Loucy (cell line): Measurements from ENCODE around the gene NPAS1.

ENCODE experiments used
- H2AFZ ChIP-seq: fragments of 200-600 bp; sonication (generic); 2 replicates; pipeline ENCODE4 v1.6.0; 2016; ENCODE audit warnings: antibody characterized with exemption, mild to moderate bottlenecking, low read length, moderate library complexity
- H3F3A ChIP-seq: fragments of 200-600 bp; 2 replicates; pipeline ENCODE4 v1.6.0; 2016; ENCODE audit warnings: antibody characterized with exemption, low read depth, mild to moderate bottlenecking
- H3K27me3 ChIP-seq: fragments of 200-600 bp; sonication (generic); 2 replicates; pipeline ENCODE4 v1.6.1; 2014; ENCODE audit warnings: low read length, mild to moderate bottlenecking; ENCODE audit not compliant: insufficient read depth, poor library complexity, severe bottlenecking
- H3K36me3 ChIP-seq: fragments of 200-600 bp; sonication (generic); 2 replicates; pipeline ENCODE4 v1.6.1; 2016; ENCODE audit warnings: low read length; ENCODE audit not compliant: insufficient read depth
- H3K4me1 ChIP-seq: fragments of 200-600 bp; sonication (generic); 2 replicates; pipeline ENCODE4 v1.5.1; 2014; ENCODE audit warnings: low read length, mild to moderate bottlenecking; ENCODE audit not compliant: insufficient read depth, poor library complexity, severe bottlenecking
- H3K4me2 ChIP-seq: fragments of 200-600 bp; sonication (generic); 2 replicates; pipeline ENCODE4 v1.6.0; 2014; ENCODE audit warnings: antibody characterized with exemption, low read length, low read depth, mild to moderate bottlenecking; ENCODE audit not compliant: poor library complexity, severe bottlenecking
- H3K4me3 ChIP-seq: fragments of 200-600 bp; sonication (generic); 2 replicates; pipeline ENCODE4 v1.5.1; 2014; ENCODE audit warnings: low read length, mild to moderate bottlenecking, mixed read lengths; ENCODE audit not compliant: poor library complexity, severe bottlenecking
- H3K79me2 ChIP-seq: fragments of 200-600 bp; sonication (generic); 2 replicates; pipeline ENCODE4 v1.6.1; 2014; ENCODE audit warnings: low read length; ENCODE audit not compliant: insufficient read depth
- H3K9ac ChIP-seq: fragments of 200-600 bp; sonication (generic); 2 replicates; pipeline ENCODE4 v1.6.0; 2014; ENCODE audit warnings: mild to moderate bottlenecking, low read depth, low read length, moderate library complexity; ENCODE audit not compliant: poor library complexity, severe bottlenecking
- H3K9me2 ChIP-seq: fragments of 200-600 bp; sonication (generic); replicated peaks from 2 replicates; pipeline ENCODE4 v1.6.1; 2016; ENCODE audit warnings: low read depth, low read length, mixed read lengths
- H3K9me3 ChIP-seq: fragments of 200-600 bp; sonication (generic); 2 replicates; pipeline ENCODE4 v1.6.1; 2014; ENCODE audit warnings: mild to moderate bottlenecking, antibody characterized with exemption, low read length, low read depth; ENCODE audit not compliant: insufficient read depth
- H4K20me1 ChIP-seq: fragments of 200-600 bp; sonication (generic); 2 replicates; pipeline ENCODE4 v1.6.0; 2014; ENCODE audit warnings: antibody characterized with exemption, low read length, mild to moderate bottlenecking; ENCODE audit not compliant: insufficient read depth, poor library complexity, severe bottlenecking
- CTCF ChIP-seq: fragments of 200-600 bp; sonication (generic); conservative IDR thresholded peaks from 2 replicates; pipeline ENCODE4 v1.5.1; 2014; ENCODE audit warnings: mild to moderate bottlenecking, antibody characterized with exemption, low read length
- EZH2phosphoT487 ChIP-seq: fragments of 200-600 bp; IDR thresholded peaks from 2 replicates; pipeline ENCODE4 v1.6.1; 2018; ENCODE audit warnings: antibody characterized with exemption, mild to moderate bottlenecking, moderate library complexity, borderline replicate concordance

Gene NPAS1

GRCh38 chr19:47028195-47028601 lies 8.6 kb downstream of the NPAS1 start:
- Histone ChIP-seq H4K20me1 (no peaks in the 10 kb centered on the region), H3K4me2 (no peak overlapping the region), H3F3A (no peaks in the 10 kb centered on the region), H3K9ac (no peak overlapping the region), H3K36me3 (no peaks in the 10 kb centered on the region), H3K79me2 (no peaks in the 10 kb centered on the region), H3K9me3 (no peaks in the 10 kb centered on the region), H2AFZ (no peak overlapping the region), H3K4me1 (no peaks in the 10 kb centered on the region), H3K4me3 (no peak overlapping the region), H3K9me2 (no peaks in the 10 kb centered on the region), H3K27me3 (no peaks in the 10 kb centered on the region)
- TF ChIP-seq EZH2phosphoT487 (no peak), CTCF (no peak)

DNA sequence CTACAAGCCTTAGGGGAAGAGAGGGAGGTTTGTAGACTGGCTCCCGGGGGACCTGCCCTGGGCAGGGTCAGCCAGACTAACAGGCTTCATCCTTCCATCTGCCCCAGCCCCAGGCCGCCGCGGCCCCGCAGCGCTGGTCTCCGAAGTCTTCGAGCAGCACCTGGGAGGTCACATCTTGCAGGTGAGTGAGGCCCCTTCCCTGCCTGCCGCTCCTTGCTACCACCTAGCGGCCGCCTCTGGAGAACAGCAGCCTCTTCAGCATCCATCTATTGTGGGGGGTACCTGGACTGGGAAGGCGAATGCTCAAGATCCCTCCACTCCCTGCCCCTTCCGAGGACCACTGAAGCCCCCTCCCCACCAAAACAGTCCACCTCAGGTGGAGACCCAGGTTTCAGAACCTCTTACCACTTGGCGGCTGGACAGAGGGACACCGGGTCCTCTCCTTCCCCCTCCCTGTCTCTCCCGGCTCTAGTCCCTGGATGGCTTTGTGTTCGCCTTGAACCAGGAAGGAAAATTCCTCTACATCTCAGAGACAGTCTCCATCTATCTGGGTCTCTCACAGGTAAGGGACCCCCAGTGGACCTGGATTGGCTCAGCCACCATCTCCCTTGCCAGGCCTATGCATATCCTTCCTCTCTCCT lies 12.7 kb downstream of the NPAS1 start:
- no peaks in the 10 kb centered on the region for H3K79me2 ChIP-seq
- TF ChIP-seq CTCF = peak; percentile 87
- TF ChIP-seq EZH2phosphoT487 = no peak
- H3K4me1 ChIP-seq = peaks cover 17% of the 10 kb centered on the region
- no peaks in the 10 kb centered on the region for H3K9me3 ChIP-seq
- H3K36me3 ChIP-seq = no peaks in the 10 kb centered on the region
- no peaks in the 10 kb centered on the region for H3K27me3 ChIP-seq
- peak overlapping the region; percentile 37; the same call in 1 of the 2 replicates for H2AFZ ChIP-seq
- no peaks in the 10 kb centered on the region for H3K9me2 ChIP-seq
- H4K20me1 ChIP-seq = no peaks in the 10 kb centered on the region
- H3F3A ChIP-seq = no peaks in the 10 kb centered on the region
- no peak overlapping the region for H3K4me3 ChIP-seq
- no peak overlapping the region for H3K4me2 ChIP-seq
- no peak overlapping the region for H3K9ac ChIP-seq

DNA sequence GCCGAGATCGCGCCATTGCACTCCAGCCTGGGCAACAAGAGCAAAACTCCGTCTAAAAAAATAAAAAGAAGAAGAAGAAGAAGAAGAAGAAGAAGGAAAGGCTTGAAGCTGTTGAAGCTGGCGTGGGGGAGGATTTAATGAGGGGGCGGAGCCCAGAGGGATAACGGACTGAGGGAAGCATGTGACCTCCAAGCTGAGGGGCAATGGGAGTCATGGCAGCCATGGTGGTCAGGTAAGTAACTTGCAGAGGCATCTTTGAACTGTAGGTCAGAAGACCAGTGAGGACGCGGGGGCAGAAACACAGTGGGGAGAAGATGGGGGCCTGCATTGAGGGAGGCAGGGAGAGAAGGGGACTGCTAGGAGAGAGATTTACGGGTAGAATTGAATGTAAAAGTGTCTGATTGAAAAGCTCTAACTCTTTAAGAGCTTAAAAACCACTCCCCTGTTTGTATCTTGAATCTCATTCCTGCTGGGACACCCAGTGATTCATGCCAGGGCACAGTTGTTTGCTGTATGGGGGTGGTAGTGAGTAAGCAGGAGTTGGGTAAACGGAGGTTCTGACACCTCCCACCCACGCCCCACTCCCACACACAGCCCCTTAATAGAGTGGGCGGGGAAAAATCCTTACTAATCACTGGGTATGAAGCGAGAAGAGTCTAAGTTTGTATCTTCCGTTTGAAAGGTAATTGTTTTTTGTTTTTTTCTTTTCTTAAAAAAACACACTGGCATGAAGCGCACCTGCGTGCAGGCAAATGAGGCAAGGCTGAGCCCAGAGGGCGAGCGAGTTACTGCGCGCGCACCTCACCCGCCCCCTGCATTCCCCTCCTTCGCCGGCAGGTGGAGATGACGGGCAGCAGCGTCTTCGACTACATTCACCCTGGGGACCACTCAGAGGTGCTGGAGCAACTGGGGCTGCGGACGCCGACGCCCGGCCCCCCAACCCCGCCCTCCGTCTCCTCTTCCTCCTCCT lies 15.8 kb downstream of the NPAS1 start:
- Histone ChIP-seq H3K4me2 (peak overlapping the region; percentile 96), H3K9ac (peak overlapping the region; percentile 77), H3K9me3 (no peaks in the 10 kb centered on the region), H3K4me3 (peak overlapping the region; percentile 89), H3K9me2 (no peaks in the 10 kb centered on the region), H4K20me1 (no peaks in the 10 kb centered on the region), H3K4me1 (peaks cover 17% of the 10 kb centered on the region), H3K36me3 (no peaks in the 10 kb centered on the region), H3K79me2 (no peaks in the 10 kb centered on the region), H3K27me3 (no peaks in the 10 kb centered on the region), H3F3A (no peaks in the 10 kb centered on the region), H2AFZ (peak overlapping the region; percentile 94)
- TF ChIP-seq CTCF (peak; percentile 78), EZH2phosphoT487 (no peak)
